Bronchial epithelial cell (primary cell): Measurements from ENCODE around the gene TFF2. TPM values are rescaled to one million over a fixed set of nuclear protein-coding genes. Genes with fewer than 3 reads are reported as not detected.

Source experiments
- DNase-seq: peaks from one replicate; pipeline ENCODE4 v3.0.0-alpha.2; 2010; ENCODE audit warnings: low read depth
- FAIRE-seq: peaks from 2 replicates; lab custom pipeline; 2011; peaks lifted over from hg19 to GRCh38; lab: Jason Lieb, UNC
- H3K27me3 ChIP-seq: 2 replicates; pipeline ENCODE4 v1.5.1; 2011; ENCODE audit warnings: low read length; ENCODE audit not compliant: control insufficient read depth, insufficient read depth
- H3K36me3 ChIP-seq: 2 replicates; pipeline ENCODE4 v1.5.1; 2011; ENCODE audit warnings: low read length; ENCODE audit not compliant: control insufficient read depth, insufficient read depth
- H3K4me3 ChIP-seq: 2 replicates; pipeline ENCODE4 v1.5.1; 2011; ENCODE audit warnings: mild to moderate bottlenecking, low read depth, low read length, control low read depth
- total RNA-seq: library from RNA; depleted of rRNA; stranded (reverse); fragments of >200 nt; gene quantifications from 2 replicates; pipeline ENCODE4 v1.2.1, GENCODE V29; 2014
- TF ChIP-seq, protein P1 (sequence below): IDR thresholded peaks from 2 replicates; pipeline ENCODE4 v1.5.1; 2011; ENCODE audit warnings: mild to moderate bottlenecking, moderate library complexity, low read length, control low read depth, inconsistent platforms; ENCODE audit not compliant: insufficient read depth, severe bottlenecking

TFF2 gene
- total RNA-seq, 1 donor from 2014 or later = not detected

DNA sequence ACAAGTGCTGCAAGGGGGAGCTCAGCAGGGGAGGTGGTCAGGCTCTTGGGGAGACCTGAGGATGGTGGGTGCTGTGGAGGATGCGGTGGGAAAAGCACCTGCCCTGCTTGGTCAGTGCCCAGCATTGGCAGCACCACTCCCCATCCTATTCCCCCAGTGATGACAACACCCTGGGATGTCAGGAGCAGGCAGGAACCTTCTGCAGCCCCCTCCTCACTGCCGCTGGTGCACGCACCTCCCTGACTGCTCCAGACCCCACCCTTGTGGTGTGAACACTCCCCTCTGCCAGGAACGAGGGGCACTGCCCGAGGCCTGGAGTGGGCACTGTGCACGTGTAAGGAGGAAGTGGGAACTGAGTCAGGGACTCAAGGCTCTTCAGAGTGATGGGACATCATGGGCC lies 32.5 kb upstream of the TFF2 start:
- TF ChIP-seq, protein P1, sequence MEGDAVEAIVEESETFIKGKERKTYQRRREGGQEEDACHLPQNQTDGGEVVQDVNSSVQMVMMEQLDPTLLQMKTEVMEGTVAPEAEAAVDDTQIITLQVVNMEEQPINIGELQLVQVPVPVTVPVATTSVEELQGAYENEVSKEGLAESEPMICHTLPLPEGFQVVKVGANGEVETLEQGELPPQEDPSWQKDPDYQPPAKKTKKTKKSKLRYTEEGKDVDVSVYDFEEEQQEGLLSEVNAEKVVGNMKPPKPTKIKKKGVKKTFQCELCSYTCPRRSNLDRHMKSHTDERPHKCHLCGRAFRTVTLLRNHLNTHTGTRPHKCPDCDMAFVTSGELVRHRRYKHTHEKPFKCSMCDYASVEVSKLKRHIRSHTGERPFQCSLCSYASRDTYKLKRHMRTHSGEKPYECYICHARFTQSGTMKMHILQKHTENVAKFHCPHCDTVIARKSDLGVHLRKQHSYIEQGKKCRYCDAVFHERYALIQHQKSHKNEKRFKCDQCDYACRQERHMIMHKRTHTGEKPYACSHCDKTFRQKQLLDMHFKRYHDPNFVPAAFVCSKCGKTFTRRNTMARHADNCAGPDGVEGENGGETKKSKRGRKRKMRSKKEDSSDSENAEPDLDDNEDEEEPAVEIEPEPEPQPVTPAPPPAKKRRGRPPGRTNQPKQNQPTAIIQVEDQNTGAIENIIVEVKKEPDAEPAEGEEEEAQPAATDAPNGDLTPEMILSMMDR = no peak

DNA sequence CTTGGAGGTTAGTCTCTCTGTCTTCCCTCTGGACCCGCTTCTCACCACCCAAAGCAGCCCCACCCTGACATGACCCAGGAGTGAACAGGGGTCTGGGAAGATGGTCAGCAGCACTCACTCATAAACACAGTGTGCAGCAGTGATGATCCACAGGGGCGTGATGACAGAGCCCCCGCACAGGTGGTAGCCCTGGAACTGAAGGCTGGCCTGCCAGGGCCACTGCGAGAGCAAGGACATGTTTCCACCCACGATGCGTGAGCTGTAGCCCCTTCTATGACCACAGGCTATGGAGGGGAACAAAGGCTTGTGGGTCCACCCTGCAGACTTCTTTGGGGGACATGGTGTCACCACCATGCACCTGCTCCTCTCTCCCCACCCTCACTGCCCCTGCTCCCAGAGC lies 32.1 kb upstream of the TFF2 start:
- TF ChIP-seq, protein P1 = no peak
- no peak for DNase-seq
- Histone ChIP-seq H3K4me3 (no peak overlapping the region), H3K27me3 (no peaks in the 10 kb centered on the region), H3K36me3 (no peaks in the 10 kb centered on the region)
- FAIRE-seq = no peak

More for the DNA sequence above, 32.5 kb upstream of the TFF2 start:
- Histone ChIP-seq H3K36me3 (no peaks in the 10 kb centered on the region), H3K4me3 (no peak overlapping the region), H3K27me3 (no peaks in the 10 kb centered on the region)
- no peak for FAIRE-seq
- no peak for DNase-seq

DNA sequence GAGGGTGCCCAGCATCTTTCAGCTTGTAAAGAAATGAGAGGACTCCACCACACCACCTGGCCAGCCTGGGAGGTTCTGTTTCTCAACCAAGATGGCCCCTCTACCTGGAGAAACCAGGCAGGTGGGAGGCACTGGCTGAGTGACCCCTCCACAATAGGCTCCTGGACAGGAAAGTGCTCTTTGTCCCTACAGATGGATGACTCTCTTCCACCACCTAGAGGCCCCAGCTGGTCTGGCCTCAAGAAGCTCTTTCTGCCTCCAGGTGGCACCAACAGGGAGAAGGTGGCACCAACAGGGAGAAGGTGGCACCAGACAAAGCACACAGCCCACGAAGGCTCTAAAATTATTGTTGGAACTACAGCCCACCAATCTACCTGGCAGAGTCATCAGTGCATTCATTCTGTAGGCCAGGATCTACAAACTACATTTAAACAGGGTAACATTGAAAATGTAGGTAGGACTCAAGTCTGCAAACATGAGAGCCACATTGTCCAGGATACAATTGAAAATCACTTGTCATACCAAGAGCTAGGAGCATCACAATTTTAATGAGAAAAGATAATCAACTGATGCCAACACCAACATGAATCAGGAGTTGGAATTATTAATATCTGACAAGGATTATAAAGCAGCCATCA lies 30.7 kb upstream of the TFF2 start:
- TF ChIP-seq, protein P1 = peak; percentile 99
- H3K4me3 ChIP-seq = no peak overlapping the region
- no peaks in the 10 kb centered on the region for H3K36me3 ChIP-seq
- FAIRE-seq (no peak), DNase-seq (peak; percentile 63)
- peaks cover 7% of the 10 kb centered on the region for H3K27me3 ChIP-seq

DNA sequence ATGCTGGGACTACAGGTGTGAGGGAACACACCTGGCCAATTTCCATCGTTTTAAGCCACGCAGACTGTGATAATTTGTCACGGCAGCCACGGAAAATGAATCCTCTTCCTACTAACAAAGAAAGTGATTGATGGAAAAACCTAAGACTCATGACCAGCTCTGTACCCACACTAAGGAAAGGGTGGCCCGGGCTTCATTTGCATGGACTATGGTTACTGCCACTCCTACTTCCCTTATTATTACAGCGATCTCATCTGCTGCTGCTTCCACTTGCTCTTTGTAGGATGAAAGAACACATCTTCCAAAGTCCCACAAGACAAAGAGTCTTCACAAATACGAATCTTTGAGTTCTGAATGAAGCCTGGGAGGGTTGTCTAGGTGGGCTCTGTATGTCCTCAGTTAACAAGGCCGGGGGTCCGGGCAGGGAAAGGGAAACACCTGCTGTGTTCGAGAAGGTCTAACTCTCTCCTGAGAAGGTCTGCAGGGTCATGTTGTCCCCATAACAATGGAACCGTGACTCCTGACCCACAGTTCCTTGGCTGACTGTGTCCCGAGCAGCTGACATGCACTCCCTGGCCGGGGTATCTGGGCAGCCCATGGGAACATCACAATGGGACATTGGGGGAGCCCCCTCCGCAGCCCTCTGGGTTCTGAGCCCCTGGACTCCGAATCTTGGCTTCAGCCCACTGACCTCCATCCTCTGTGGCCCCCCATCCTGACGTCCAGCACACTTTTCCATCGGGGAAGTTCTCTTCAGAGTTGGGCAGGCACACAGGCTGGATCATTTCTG lies 28.8 kb upstream of the TFF2 start:
- peaks cover 14% of the 10 kb centered on the region for H3K27me3 ChIP-seq
- no peaks in the 10 kb centered on the region for H3K36me3 ChIP-seq
- FAIRE-seq = no peak
- no peak for DNase-seq
- TF ChIP-seq, protein P1 = no peak
- no peak overlapping the region for H3K4me3 ChIP-seq

DNA sequence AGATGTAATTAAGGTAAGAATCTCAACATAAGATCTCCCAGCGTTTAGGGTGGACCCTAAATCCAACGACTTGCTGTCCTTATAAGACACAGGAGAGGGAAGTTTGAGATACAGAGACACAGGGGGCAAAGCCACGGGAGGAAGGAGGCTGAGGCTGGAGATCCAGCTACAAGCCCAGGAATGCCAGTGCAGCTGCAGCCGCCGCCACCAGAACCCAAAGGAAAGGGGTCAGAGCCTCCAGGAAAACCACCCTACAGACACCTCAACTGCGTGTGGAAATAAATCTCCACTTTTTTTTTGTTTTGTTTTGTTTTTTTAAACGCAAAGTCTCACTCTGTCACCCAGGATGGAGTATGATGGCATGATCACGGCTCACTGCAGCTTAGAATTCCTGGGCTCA lies 27.6 kb upstream of the TFF2 start:
- FAIRE-seq (no peak), DNase-seq (no peak)
- TF ChIP-seq, protein P1 = no peak
- no peaks in the 10 kb centered on the region for H3K36me3 ChIP-seq
- peaks cover 14% of the 10 kb centered on the region for H3K27me3 ChIP-seq
- H3K4me3 ChIP-seq = no peak overlapping the region
